ENCODE measurements around the gene KCNB1.

- no peak for TF ChIP-seq USF2 (IDR thresholded peaks at IDR 0.05; ENCODE audit: low read depth, low read length)
- no peak for TF ChIP-seq POLR2A (IDR thresholded peaks at IDR 0.05; ENCODE audit: low read depth, low read length)
- no peak for TF ChIP-seq MAZ (IDR thresholded peaks at IDR 0.05; ENCODE audit: borderline replicate concordance, low read depth, low read length)
- no peak for TF ChIP-seq CTCF (conservative IDR thresholded peaks at IDR 0.05; ENCODE audit: low read depth, low read length)
- no peak for TF ChIP-seq ELK1 (IDR thresholded peaks at IDR 0.05; ENCODE audit: borderline replicate concordance, low read depth, low read length)
Measured at GRCh38 chr20:49460916-49461315, 21.6 kb downstream of the KCNB1 start.

Measured in IMR-90 (cell line).